ENCODE data around the gene NT5DC3. TPM values are rescaled to one million over a fixed set of nuclear protein-coding genes. Genes with fewer than 3 reads are reported as not detected.

NT5DC3 gene
- total and polyA plus RNA-seq, 5 donors = 0.93 to 3.6 (median 2.0) TPM

GRCh38 chr12:103832048-103832997, 8.7 kb downstream of the NT5DC3 start:
- H3K4me3 ChIP-seq (ENCODE audit: low read length) = no peak overlapping the region

GRCh38 chr12:103830730-103831320, 10.2 kb downstream of the NT5DC3 start:
- Histone ChIP-seq H3K27me3 (ENCODE audit: control insufficient read depth, insufficient read depth) (no peaks in the 10 kb centered on the region), H3K9me3 (ENCODE audit: control insufficient read depth, low read length) (no peaks in the 10 kb centered on the region), H3K4me1 (ENCODE audit: control insufficient read depth, insufficient read depth, low read length) (no peaks in the 10 kb centered on the region), H3K27ac (ENCODE audit: low read length) (no peak overlapping the region), H3K4me3 (ENCODE audit: low read length) (no peak overlapping the region)
- intact Hi-C loops (cut with DNase I) = no loop called here
- ATAC-seq (no peak), DNase-seq (no peak)
- WGBS = 97% methylated on average over 2 of the region's 2 CpGs

More at GRCh38 chr12:103832048-103832997, 8.7 kb downstream of the NT5DC3 start:
- no peak overlapping the region for H3K27ac ChIP-seq (ENCODE audit: low read length)
- H3K9me3 ChIP-seq (ENCODE audit: control insufficient read depth, low read length) = no peaks in the 10 kb centered on the region
- H3K27me3 ChIP-seq (ENCODE audit: control insufficient read depth, insufficient read depth) = no peaks in the 10 kb centered on the region
- H3K4me1 ChIP-seq (ENCODE audit: control insufficient read depth, insufficient read depth, low read length) = no peaks in the 10 kb centered on the region
- 91% methylated on average over 11 of the region's 11 CpGs for WGBS
- intact Hi-C loops (cut with DNase I) = no loop called here
- ATAC-seq (no peak), DNase-seq (no peak)

- intact Hi-C loops (cut with DNase I) = no loop called here
- Histone ChIP-seq H3K27ac (ENCODE audit: low read length) (no peak overlapping the region), H3K4me3 (ENCODE audit: low read length) (no peak overlapping the region), H3K27me3 (ENCODE audit: control insufficient read depth, insufficient read depth) (no peaks in the 10 kb centered on the region), H3K9me3 (ENCODE audit: control insufficient read depth, low read length) (no peaks in the 10 kb centered on the region), H3K4me1 (ENCODE audit: control insufficient read depth, insufficient read depth, low read length) (no peaks in the 10 kb centered on the region)
- ATAC-seq (no peak), DNase-seq (no peak)
- WGBS = 97% methylated on average over 5 of the region's 5 CpGs
These were observed 10.9 kb downstream of the NT5DC3 start for GRCh38 chr12:103830025-103830725.

GRCh38 chr12:103829092-103829491, 11.9 kb downstream of the NT5DC3 start:
- H3K27me3 ChIP-seq (ENCODE audit: control insufficient read depth, insufficient read depth) = no peaks in the 10 kb centered on the region
- no peaks in the 10 kb centered on the region for H3K9me3 ChIP-seq (ENCODE audit: control insufficient read depth, low read length)
- DNase-seq (no peak), ATAC-seq (no peak)
- no peak overlapping the region for H3K27ac ChIP-seq (ENCODE audit: low read length)
- H3K4me3 ChIP-seq (ENCODE audit: low read length) = no peak overlapping the region
- H3K4me1 ChIP-seq (ENCODE audit: control insufficient read depth, insufficient read depth, low read length) = no peaks in the 10 kb centered on the region
- intact Hi-C loops (cut with DNase I) = no loop called here

GRCh38 chr12:103827911-103828391, 13.1 kb downstream of the NT5DC3 start:
- no peak overlapping the region for H3K4me3 ChIP-seq (ENCODE audit: low read length)
- ATAC-seq (no peak), DNase-seq (no peak)
- H3K4me1 ChIP-seq (ENCODE audit: control insufficient read depth, insufficient read depth, low read length) = no peaks in the 10 kb centered on the region
- no peak overlapping the region for H3K27ac ChIP-seq (ENCODE audit: low read length)
- no peaks in the 10 kb centered on the region for H3K27me3 ChIP-seq (ENCODE audit: control insufficient read depth, insufficient read depth)
- WGBS = 74% methylated on average over 2 of the region's 2 CpGs
- intact Hi-C loops (cut with DNase I) = no loop called here
- H3K9me3 ChIP-seq (ENCODE audit: control insufficient read depth, low read length) = no peaks in the 10 kb centered on the region

GRCh38 chr12:103824845-103825244, 16.2 kb downstream of the NT5DC3 start:
- Histone ChIP-seq H3K27me3 (ENCODE audit: control insufficient read depth, insufficient read depth) (no peaks in the 10 kb centered on the region), H3K9me3 (ENCODE audit: control insufficient read depth, low read length) (no peaks in the 10 kb centered on the region), H3K4me1 (ENCODE audit: control insufficient read depth, insufficient read depth, low read length) (peaks cover 1% of the 10 kb centered on the region), H3K27ac (ENCODE audit: low read length) (no peak overlapping the region), H3K4me3 (ENCODE audit: low read length) (no peak overlapping the region)
- DNase-seq (no peak), ATAC-seq (no peak)
- intact Hi-C loops (cut with DNase I) = no loop called here
- 73% methylated on average over 3 of the region's 3 CpGs for WGBS

- Histone ChIP-seq H3K27me3 (ENCODE audit: control insufficient read depth, insufficient read depth) (no peaks in the 10 kb centered on the region), H3K9me3 (ENCODE audit: control insufficient read depth, low read length) (no peaks in the 10 kb centered on the region), H3K27ac (ENCODE audit: low read length) (no peak overlapping the region), H3K4me1 (ENCODE audit: control insufficient read depth, insufficient read depth, low read length) (peaks cover 1% of the 10 kb centered on the region), H3K4me3 (ENCODE audit: low read length) (no peak overlapping the region)
- DNase-seq (no peak), ATAC-seq (no peak)
- intact Hi-C loops (cut with DNase I) = no loop called here
- 94% methylated on average over 3 of the region's 3 CpGs for WGBS
These were observed 16.7 kb downstream of the NT5DC3 start for GRCh38 chr12:103824290-103824689.

GRCh38 chr12:103823871-103824270, 17.2 kb downstream of the NT5DC3 start:
- no peak for ATAC-seq
- Histone ChIP-seq H3K4me3 (ENCODE audit: low read length) (no peak overlapping the region), H3K4me1 (ENCODE audit: control insufficient read depth, insufficient read depth, low read length) (peaks cover 1% of the 10 kb centered on the region), H3K9me3 (ENCODE audit: control insufficient read depth, low read length) (no peaks in the 10 kb centered on the region), H3K27me3 (ENCODE audit: control insufficient read depth, insufficient read depth) (no peaks in the 10 kb centered on the region), H3K27ac (ENCODE audit: low read length) (no peak overlapping the region)
- intact Hi-C loops (cut with DNase I) = no loop called here
- no peak for DNase-seq

GRCh38 chr12:103821773-103822172, 19.3 kb downstream of the NT5DC3 start:
- Histone ChIP-seq H3K9me3 (ENCODE audit: control insufficient read depth, low read length) (no peaks in the 10 kb centered on the region), H3K27ac (ENCODE audit: low read length) (no peak overlapping the region), H3K4me3 (ENCODE audit: low read length) (no peak overlapping the region), H3K27me3 (ENCODE audit: control insufficient read depth, insufficient read depth) (no peaks in the 10 kb centered on the region), H3K4me1 (ENCODE audit: control insufficient read depth, insufficient read depth, low read length) (peaks cover 1% of the 10 kb centered on the region)
- no peak for DNase-seq
- WGBS = 94% methylated on average over 1 of the region's 1 CpG
- intact Hi-C loops (cut with DNase I) = no loop called here
- ATAC-seq = no peak

GRCh38 chr12:103820881-103821489, 20.0 kb downstream of the NT5DC3 start:
- 75% methylated on average over 3 of the region's 3 CpGs for WGBS
- intact Hi-C loops (cut with DNase I) = no loop called here
- Histone ChIP-seq H3K4me3 (ENCODE audit: low read length) (no peak overlapping the region), H3K27ac (ENCODE audit: low read length) (no peak overlapping the region), H3K27me3 (ENCODE audit: control insufficient read depth, insufficient read depth) (no peaks in the 10 kb centered on the region), H3K4me1 (ENCODE audit: control insufficient read depth, insufficient read depth, low read length) (peaks cover 1% of the 10 kb centered on the region), H3K9me3 (ENCODE audit: control insufficient read depth, low read length) (no peaks in the 10 kb centered on the region)
- DNase-seq (no peak), ATAC-seq (no peak)

GRCh38 chr12:103820361-103820760, 20.7 kb downstream of the NT5DC3 start:
- DNase-seq (no peak), ATAC-seq (no peak)
- intact Hi-C loops (cut with DNase I) = no loop called here
- Histone ChIP-seq H3K27me3 (ENCODE audit: control insufficient read depth, insufficient read depth) (no peaks in the 10 kb centered on the region), H3K9me3 (ENCODE audit: control insufficient read depth, low read length) (no peaks in the 10 kb centered on the region), H3K27ac (ENCODE audit: low read length) (no peak overlapping the region), H3K4me3 (ENCODE audit: low read length) (no peak overlapping the region), H3K4me1 (ENCODE audit: control insufficient read depth, insufficient read depth, low read length) (peaks cover 1% of the 10 kb centered on the region)

All from right cardiac atrium (tissue), 5 donors.